WTC11 (cell line): ENCODE data around the gene CENPX. TPM values are rescaled to one million over a fixed set of nuclear protein-coding genes. Genes with fewer than 3 reads are reported as not detected.
A peak's percentile ranks its signal among the peaks of the same experiment; 100 is the strongest.

Experiments used
- ATAC-seq: fragments of 200-7000 bp; cut with Tn5 transposase; 2 replicates; pipeline ENCODE4 v1.10.0; 2021; ENCODE audit warnings: mild to moderate bottlenecking, moderate library complexity
- CTCF ChIA-PET: fragments of 300-600 bp; sonication (Branson Sonifier 250); formaldehyde crosslinking; loops from one replicate; lab custom pipeline; 2021; ENCODE audit warnings: antibody characterized with exemption; lab: Charles Lee
- POLR2A ChIA-PET: fragments of 350-600 bp; sonication (Branson Sonifier 250); formaldehyde crosslinking; loops from one replicate; lab custom pipeline; 2021; ENCODE audit warnings: antibody characterized with exemption; lab: Charles Lee
- DNase-seq: peaks from one replicate; pipeline ENCODE4 v3.0.0; 2021; ENCODE audit warnings: low spot score
- H3K27ac Mint-ChIP-seq: 2 replicates; pipeline ENCODE4 v1.8.0; 2021; ENCODE audit warnings: mixed read lengths
- H3K27me3 Mint-ChIP-seq: 2 replicates; pipeline ENCODE4 v1.8.0; 2021; ENCODE audit warnings: low read depth, mild to moderate bottlenecking, moderate library complexity, mixed read lengths
- H3K36me3 Mint-ChIP-seq: 2 replicates; pipeline ENCODE4 v1.8.0; 2021; ENCODE audit warnings: mixed read lengths
- H3K4me1 Mint-ChIP-seq: 2 replicates; pipeline ENCODE4 v1.8.0; 2022; ENCODE audit warnings: mixed read lengths
- H3K4me3 Mint-ChIP-seq: 2 replicates; pipeline ENCODE4 v1.8.0; 2021; ENCODE audit warnings: mild to moderate bottlenecking, moderate library complexity, mixed read lengths
- H3K9me3 Mint-ChIP-seq: 2 replicates; pipeline ENCODE4 v1.8.0; 2021; ENCODE audit warnings: mixed read lengths
- ESRRA ChIP-seq: sonication (generic); formaldehyde crosslinking; IDR thresholded peaks from 2 replicates; pipeline ENCODE4 v1.8.1; 2022; ENCODE audit warnings: mild to moderate bottlenecking, missing genetic modification reagents, borderline replicate concordance
- FOXJ3 ChIP-seq: sonication (generic); formaldehyde crosslinking; IDR thresholded peaks from 2 replicates; pipeline ENCODE4 v1.9.0; 2021; ENCODE audit warnings: missing genetic modification reagents, mild to moderate bottlenecking, borderline replicate concordance
- FOXK1 ChIP-seq: sonication (generic); formaldehyde crosslinking; IDR thresholded peaks from 2 replicates; pipeline ENCODE4 v1.8.0; 2022; ENCODE audit warnings: mild to moderate bottlenecking, moderate library complexity, missing genetic modification reagents
- FOXP1 ChIP-seq: sonication (generic); formaldehyde crosslinking; IDR thresholded peaks from 2 replicates; pipeline ENCODE4 v1.8.0; 2022; ENCODE audit warnings: missing genetic modification reagents, mild to moderate bottlenecking, moderate library complexity, borderline replicate concordance
- GABPB1 ChIP-seq: sonication (generic); formaldehyde crosslinking; IDR thresholded peaks from 2 replicates; pipeline ENCODE4 v1.8.1; 2023; ENCODE audit warnings: mild to moderate bottlenecking, missing genetic modification reagents
- JUN ChIP-seq: sonication (generic); formaldehyde crosslinking; IDR thresholded peaks from 2 replicates; pipeline ENCODE4 v1.8.0; 2023; ENCODE audit warnings: mild to moderate bottlenecking, missing genetic modification reagents
- MXD4 ChIP-seq: fragments of 250-450 bp; sonication (Bioruptor Pico); IDR thresholded peaks from 2 replicates; pipeline ENCODE4 v1.8.0; 2021; ENCODE audit warnings: mild to moderate bottlenecking, moderate library complexity, borderline replicate concordance
- NFATC4 ChIP-seq: fragments of 250-450 bp; sonication (Bioruptor Pico); IDR thresholded peaks from 2 replicates; pipeline ENCODE4 v1.9.0; 2021; ENCODE audit warnings: mild to moderate bottlenecking
- OVOL2 ChIP-seq: fragments of 250-450 bp; sonication (Bioruptor Pico); IDR thresholded peaks from 2 replicates; pipeline ENCODE4 v1.9.0; 2021; ENCODE audit warnings: mild to moderate bottlenecking, borderline replicate concordance
- SOX15 ChIP-seq: fragments of 250-450 bp; sonication (Bioruptor Pico); IDR thresholded peaks from 2 replicates; pipeline ENCODE4 v1.9.0; 2021; ENCODE audit warnings: mild to moderate bottlenecking
- SP1 ChIP-seq: sonication (generic); formaldehyde crosslinking; conservative IDR thresholded peaks from 2 replicates; pipeline ENCODE4 v1.8.1; 2022; ENCODE audit warnings: missing genetic modification reagents
- TCF7 ChIP-seq: sonication (generic); formaldehyde crosslinking; IDR thresholded peaks from 2 replicates; pipeline ENCODE4 v1.8.0; 2022; ENCODE audit warnings: mild to moderate bottlenecking, low read depth, missing genetic modification reagents, moderate library complexity
- TEAD4 ChIP-seq: sonication (generic); formaldehyde crosslinking; IDR thresholded peaks from 2 replicates; pipeline ENCODE4 v1.8.0; 2022; ENCODE audit warnings: mild to moderate bottlenecking, missing genetic modification reagents
- ZNF317 ChIP-seq: sonication (generic); formaldehyde crosslinking; IDR thresholded peaks from 2 replicates; pipeline ENCODE4 v1.8.1; 2023; ENCODE audit warnings: low read depth, mild to moderate bottlenecking, moderate library complexity, missing genetic modification reagents, borderline replicate concordance
- ZNF423 ChIP-seq: fragments of 250-450 bp; sonication (Bioruptor Pico); IDR thresholded peaks from 2 replicates; pipeline ENCODE4 v2.1.2; 2022; ENCODE audit warnings: mild to moderate bottlenecking, moderate library complexity
- total RNA-seq: library from RNA; stranded (reverse); gene quantifications from 3 replicates; pipeline ENCODE4 v1.2.3, GENCODE V29; 2021
- TF ChIP-seq, protein P1 (sequence below): fragments of 250-450 bp; sonication (Bioruptor Pico); IDR thresholded peaks from 2 replicates; pipeline ENCODE4 v2.1.2; 2022; ENCODE audit warnings: mild to moderate bottlenecking, moderate library complexity
- TF ChIP-seq, protein P2 (sequence below): sonication (generic); formaldehyde crosslinking; IDR thresholded peaks from 2 replicates; pipeline ENCODE4 v1.8.1; 2023; ENCODE audit warnings: mild to moderate bottlenecking, missing genetic modification reagents, borderline replicate concordance
- TF ChIP-seq, protein P3 (sequence below): sonication (generic); formaldehyde crosslinking; IDR thresholded peaks from 2 replicates; pipeline ENCODE4 v1.8.1; 2023; ENCODE audit warnings: mild to moderate bottlenecking, moderate library complexity, missing genetic modification reagents
- TF ChIP-seq, protein P4 (sequence below): fragments of 200-600 bp; IDR thresholded peaks from 2 replicates; pipeline ENCODE4 v1.8.0; 2022; ENCODE audit warnings: antibody characterized with exemption
- TF ChIP-seq, protein P5 (sequence below): sonication (generic); formaldehyde crosslinking; IDR thresholded peaks from 2 replicates; pipeline ENCODE4 v1.8.0; 2023; ENCODE audit warnings: missing genetic modification reagents

Gene CENPX
- total RNA-seq, 1 experiment from 2014 or later, result 121 TPM

DNA sequence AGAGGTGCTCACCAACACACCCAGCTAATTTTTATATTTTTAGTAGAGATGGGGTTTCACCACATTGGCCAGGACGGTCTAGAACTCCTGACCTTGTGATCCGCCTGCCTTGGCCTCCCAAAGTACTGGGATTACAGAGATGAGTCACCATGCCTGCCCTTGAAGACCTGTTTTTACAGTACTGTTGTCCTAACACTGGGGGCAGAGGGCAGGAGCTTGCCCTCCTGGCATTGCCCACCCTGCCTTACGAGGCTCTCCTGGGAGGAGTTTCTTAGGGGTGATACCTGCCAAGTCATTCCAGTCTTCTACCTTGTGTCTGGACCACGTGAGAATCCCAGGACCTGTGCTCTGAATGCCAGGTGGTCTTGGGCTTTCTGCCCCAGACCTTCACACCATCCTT, 42.6 kb downstream of the CENPX start:
- ATAC-seq, result no peak
- peak overlapping the region; percentile 25; the same call in 1 of the 2 replicates for H3K4me3 Mint-ChIP-seq

DNA sequence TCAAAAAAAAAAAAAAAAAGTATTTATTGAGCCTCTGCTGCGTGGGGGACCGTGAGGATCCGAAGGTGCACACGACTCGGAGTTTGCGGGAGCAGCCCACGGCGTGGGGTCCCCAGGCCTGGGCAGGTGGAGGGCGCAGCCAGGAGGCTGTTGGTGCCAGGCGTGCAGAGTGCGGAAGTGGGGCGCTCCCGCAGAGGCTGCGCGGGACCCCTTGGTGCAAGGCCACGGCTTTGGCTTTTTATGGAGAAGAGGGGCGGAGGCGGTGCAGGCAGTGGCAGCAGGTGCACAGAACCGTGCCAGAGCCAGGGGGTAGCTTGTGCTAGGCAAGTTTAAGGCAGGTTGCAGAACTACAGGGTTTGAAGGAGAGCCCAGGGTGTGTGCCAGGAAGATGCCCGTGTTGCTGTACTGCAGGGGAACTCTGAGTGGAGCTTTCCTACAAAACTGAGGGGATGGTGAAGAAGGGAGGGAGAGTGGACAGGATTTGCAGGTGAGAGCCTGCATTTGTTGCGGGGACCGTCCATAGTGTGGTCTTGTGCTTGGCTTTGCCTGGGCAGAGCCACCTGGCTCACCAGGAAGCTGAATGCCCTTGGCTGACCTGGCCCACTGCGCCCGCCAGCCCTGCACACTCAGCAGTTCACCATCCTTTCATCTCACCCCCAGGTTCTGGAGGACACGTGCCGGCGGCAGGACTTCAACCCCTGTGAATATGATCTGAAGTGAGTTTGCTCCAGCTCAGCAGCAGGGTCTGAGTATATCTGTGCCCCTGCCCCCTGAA, 44.0 kb downstream of the CENPX start:
- ChIA-PET CTCF (interaction anchor here (1.1 to 1.8 kb wide), 3 partner anchors 17 to 41 kb away, joined by 3 to 5 read pairs (median 3); no protein-coding TSS in a partner anchor), POLR2A (interaction anchor here (0.9 kb wide), 1 partner anchor 68 kb away, joined by 3 read pairs; the partner anchor contains the start of gene PCYT2)
- no peak for DNase-seq
- ATAC-seq, result no peak
- Mint-ChIP-seq H3K27me3 (peaks cover 32% of the 10 kb centered on the region), H3K4me1 (peaks cover 6% of the 10 kb centered on the region; the same call in 1 of the 2 replicates), H3K9me3 (peaks cover 9% of the 10 kb centered on the region), H3K27ac (no peak overlapping the region; the same call in 1 of the 2 replicates), H3K4me3 (peak overlapping the region; percentile 75), H3K36me3 (peaks cover 9% of the 10 kb centered on the region)
- TF ChIP-seq TEAD4 (CRISPR knock-in tag), result no peak
- no peak for TF ChIP-seq MXD4 (CRISPR knock-in tag)
- peak; percentile 31; the same call in 1 of the 2 replicates for TF ChIP-seq FOXP1 (CRISPR knock-in tag)

More for the DNA sequence above, 42.6 kb downstream of the CENPX start:
- ChIA-PET CTCF (interaction anchor here (1.8 kb wide), 1 partner anchor 40 kb away, joined by 5 read pairs; no protein-coding TSS in a partner anchor), POLR2A (no interaction called here)
- peak overlapping the region; percentile 65; the same call in 1 of the 2 replicates for H3K27ac Mint-ChIP-seq
- peaks cover under 1% of the 10 kb centered on the region; the same call in 1 of the 2 replicates for H3K9me3 Mint-ChIP-seq
- TF ChIP-seq FOXJ3, result no peak
- TF ChIP-seq FOXK1 (CRISPR knock-in tag), result no peak
- TF ChIP-seq JUN, result no peak
- no peak for TF ChIP-seq ZNF423 (CRISPR knock-in tag)
- no peak for TF ChIP-seq SOX15 (CRISPR knock-in tag)
- peaks cover 6% of the 10 kb centered on the region; the same call in 1 of the 2 replicates for H3K4me1 Mint-ChIP-seq
- H3K27me3 Mint-ChIP-seq, result peaks cover 18% of the 10 kb centered on the region
- DNase-seq, result no peak
- peaks cover 17% of the 10 kb centered on the region for H3K36me3 Mint-ChIP-seq

DNA sequence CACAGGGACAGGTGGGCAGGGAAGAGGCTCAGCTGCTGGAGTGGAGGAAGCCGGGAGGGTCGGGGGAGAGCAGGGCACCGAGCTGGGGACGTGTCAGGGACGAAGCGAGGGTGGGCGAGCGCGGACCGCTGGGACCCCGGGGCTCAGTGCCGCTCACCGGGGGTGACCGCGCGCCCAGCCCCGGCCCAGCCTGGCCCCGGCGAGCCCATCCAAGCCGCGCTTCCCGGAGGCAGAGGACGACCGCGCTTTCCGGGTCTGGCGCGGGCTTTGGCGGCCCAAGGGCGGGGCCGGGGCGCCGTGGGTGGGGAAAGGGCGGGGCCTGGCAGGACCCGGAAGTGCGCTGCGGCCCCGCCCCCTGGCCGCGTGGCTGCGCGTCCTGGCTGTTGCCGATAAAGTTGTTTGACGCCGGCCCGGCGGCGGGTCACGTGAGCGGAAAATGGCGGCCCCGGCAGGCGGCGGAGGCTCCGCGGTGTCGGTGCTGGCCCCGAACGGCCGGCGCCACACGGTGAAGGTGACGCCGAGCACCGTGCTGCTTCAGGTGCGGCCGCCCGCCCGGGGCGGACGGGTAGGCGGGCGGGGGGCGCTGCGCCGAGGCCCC, 45.4 kb downstream of the CENPX start, which contains the start of gene ASPSCR1:
ASPSCR1 (plus strand) TSS at position 419 of the 598 bp plus-strand sequence; CDS start at position 437, 18 bp downstream.
- POLR2A ChIA-PET, result interaction anchor here (1.2 to 1.4 kb wide), 3 partner anchors 9 to 60 kb away, joined by 4 to 7 read pairs (median 4); partner anchors contain the start of gene DCXR
- no peak within 1 kb of the TSS for H3K27ac Mint-ChIP-seq
- H3K4me1 Mint-ChIP-seq, result peaks cover 6% of the 10 kb centered on the region; the same call in 1 of the 2 replicates
- peaks cover 44% of the 10 kb centered on the region for H3K27me3 Mint-ChIP-seq
- H3K4me3 Mint-ChIP-seq, result peak within 1 kb of the TSS; percentile 88
- DNase-seq (peak; percentile 88), ATAC-seq (peak; percentile 81)
- CTCF ChIA-PET, result interaction anchor here (0.6 to 1.6 kb wide), 6 partner anchors 17 to 60 kb away, joined by 3 to 8 read pairs (median 4); partner anchors contain the start of genes DCXR, MAFG and NOTUM
- peaks cover 12% of the 10 kb centered on the region for H3K36me3 Mint-ChIP-seq
- H3K9me3 Mint-ChIP-seq, result peaks cover 17% of the 10 kb centered on the region
- TF ChIP-seq OVOL2 (CRISPR knock-in tag) (no peak), ESRRA (CRISPR knock-in tag) (no peak), SP1 (CRISPR knock-in tag) (peak; percentile 99), NFATC4 (CRISPR knock-in tag) (no peak), GABPB1 (CRISPR knock-in tag) (peak; percentile 64), ZNF317 (no peak), TCF7 (CRISPR knock-in tag) (no peak)
- TF ChIP-seq, protein P1, sequence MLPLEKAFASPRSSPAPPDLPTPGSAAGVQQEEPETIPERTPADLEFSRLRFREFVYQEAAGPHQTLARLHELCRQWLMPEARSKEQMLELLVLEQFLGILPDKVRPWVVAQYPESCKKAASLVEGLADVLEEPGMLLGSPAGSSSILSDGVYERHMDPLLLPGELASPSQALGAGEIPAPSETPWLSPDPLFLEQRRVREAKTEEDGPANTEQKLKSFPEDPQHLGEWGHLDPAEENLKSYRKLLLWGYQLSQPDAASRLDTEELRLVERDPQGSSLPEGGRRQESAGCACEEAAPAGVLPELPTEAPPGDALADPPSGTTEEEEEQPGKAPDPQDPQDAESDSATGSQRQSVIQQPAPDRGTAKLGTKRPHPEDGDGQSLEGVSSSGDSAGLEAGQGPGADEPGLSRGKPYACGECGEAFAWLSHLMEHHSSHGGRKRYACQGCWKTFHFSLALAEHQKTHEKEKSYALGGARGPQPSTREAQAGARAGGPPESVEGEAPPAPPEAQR (CRISPR knock-in tag), result no peak
- TF ChIP-seq, protein P2, sequence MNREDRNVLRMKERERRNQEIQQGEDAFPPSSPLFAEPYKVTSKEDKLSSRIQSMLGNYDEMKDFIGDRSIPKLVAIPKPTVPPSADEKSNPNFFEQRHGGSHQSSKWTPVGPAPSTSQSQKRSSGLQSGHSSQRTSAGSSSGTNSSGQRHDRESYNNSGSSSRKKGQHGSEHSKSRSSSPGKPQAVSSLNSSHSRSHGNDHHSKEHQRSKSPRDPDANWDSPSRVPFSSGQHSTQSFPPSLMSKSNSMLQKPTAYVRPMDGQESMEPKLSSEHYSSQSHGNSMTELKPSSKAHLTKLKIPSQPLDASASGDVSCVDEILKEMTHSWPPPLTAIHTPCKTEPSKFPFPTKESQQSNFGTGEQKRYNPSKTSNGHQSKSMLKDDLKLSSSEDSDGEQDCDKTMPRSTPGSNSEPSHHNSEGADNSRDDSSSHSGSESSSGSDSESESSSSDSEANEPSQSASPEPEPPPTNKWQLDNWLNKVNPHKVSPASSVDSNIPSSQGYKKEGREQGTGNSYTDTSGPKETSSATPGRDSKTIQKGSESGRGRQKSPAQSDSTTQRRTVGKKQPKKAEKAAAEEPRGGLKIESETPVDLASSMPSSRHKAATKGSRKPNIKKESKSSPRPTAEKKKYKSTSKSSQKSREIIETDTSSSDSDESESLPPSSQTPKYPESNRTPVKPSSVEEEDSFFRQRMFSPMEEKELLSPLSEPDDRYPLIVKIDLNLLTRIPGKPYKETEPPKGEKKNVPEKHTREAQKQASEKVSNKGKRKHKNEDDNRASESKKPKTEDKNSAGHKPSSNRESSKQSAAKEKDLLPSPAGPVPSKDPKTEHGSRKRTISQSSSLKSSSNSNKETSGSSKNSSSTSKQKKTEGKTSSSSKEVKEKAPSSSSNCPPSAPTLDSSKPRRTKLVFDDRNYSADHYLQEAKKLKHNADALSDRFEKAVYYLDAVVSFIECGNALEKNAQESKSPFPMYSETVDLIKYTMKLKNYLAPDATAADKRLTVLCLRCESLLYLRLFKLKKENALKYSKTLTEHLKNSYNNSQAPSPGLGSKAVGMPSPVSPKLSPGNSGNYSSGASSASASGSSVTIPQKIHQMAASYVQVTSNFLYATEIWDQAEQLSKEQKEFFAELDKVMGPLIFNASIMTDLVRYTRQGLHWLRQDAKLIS, result no peak
- TF ChIP-seq, protein P3, sequence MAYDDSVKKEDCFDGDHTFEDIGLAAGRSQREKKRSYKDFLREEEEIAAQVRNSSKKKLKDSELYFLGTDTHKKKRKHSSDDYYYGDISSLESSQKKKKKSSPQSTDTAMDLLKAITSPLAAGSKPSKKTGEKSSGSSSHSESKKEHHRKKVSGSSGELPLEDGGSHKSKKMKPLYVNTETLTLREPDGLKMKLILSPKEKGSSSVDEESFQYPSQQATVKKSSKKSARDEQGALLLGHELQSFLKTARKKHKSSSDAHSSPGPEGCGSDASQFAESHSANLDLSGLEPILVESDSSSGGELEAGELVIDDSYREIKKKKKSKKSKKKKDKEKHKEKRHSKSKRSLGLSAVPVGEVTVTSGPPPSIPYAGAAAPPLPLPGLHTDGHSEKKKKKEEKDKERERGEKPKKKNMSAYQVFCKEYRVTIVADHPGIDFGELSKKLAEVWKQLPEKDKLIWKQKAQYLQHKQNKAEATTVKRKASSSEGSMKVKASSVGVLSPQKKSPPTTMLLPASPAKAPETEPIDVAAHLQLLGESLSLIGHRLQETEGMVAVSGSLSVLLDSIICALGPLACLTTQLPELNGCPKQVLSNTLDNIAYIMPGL (CRISPR knock-in tag), result no peak
- TF ChIP-seq, protein P4, sequence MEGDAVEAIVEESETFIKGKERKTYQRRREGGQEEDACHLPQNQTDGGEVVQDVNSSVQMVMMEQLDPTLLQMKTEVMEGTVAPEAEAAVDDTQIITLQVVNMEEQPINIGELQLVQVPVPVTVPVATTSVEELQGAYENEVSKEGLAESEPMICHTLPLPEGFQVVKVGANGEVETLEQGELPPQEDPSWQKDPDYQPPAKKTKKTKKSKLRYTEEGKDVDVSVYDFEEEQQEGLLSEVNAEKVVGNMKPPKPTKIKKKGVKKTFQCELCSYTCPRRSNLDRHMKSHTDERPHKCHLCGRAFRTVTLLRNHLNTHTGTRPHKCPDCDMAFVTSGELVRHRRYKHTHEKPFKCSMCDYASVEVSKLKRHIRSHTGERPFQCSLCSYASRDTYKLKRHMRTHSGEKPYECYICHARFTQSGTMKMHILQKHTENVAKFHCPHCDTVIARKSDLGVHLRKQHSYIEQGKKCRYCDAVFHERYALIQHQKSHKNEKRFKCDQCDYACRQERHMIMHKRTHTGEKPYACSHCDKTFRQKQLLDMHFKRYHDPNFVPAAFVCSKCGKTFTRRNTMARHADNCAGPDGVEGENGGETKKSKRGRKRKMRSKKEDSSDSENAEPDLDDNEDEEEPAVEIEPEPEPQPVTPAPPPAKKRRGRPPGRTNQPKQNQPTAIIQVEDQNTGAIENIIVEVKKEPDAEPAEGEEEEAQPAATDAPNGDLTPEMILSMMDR, result no peak
- TF ChIP-seq, protein P5, sequence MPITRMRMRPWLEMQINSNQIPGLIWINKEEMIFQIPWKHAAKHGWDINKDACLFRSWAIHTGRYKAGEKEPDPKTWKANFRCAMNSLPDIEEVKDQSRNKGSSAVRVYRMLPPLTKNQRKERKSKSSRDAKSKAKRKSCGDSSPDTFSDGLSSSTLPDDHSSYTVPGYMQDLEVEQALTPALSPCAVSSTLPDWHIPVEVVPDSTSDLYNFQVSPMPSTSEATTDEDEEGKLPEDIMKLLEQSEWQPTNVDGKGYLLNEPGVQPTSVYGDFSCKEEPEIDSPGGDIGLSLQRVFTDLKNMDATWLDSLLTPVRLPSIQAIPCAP (CRISPR knock-in tag), result no peak
